ENCODE data around the gene TAC3.

GRCh38 chr12:57027011-57027804 lies 10.9 kb upstream of the TAC3 start:
- TF ChIP-seq POLR2A (IDR thresholded peaks at IDR 0.05) (no peak), EP300 (IDR thresholded peaks at IDR 0.05) (no peak)
- TF ChIP-seq, protein P1, sequence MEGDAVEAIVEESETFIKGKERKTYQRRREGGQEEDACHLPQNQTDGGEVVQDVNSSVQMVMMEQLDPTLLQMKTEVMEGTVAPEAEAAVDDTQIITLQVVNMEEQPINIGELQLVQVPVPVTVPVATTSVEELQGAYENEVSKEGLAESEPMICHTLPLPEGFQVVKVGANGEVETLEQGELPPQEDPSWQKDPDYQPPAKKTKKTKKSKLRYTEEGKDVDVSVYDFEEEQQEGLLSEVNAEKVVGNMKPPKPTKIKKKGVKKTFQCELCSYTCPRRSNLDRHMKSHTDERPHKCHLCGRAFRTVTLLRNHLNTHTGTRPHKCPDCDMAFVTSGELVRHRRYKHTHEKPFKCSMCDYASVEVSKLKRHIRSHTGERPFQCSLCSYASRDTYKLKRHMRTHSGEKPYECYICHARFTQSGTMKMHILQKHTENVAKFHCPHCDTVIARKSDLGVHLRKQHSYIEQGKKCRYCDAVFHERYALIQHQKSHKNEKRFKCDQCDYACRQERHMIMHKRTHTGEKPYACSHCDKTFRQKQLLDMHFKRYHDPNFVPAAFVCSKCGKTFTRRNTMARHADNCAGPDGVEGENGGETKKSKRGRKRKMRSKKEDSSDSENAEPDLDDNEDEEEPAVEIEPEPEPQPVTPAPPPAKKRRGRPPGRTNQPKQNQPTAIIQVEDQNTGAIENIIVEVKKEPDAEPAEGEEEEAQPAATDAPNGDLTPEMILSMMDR (IDR thresholded peaks at IDR 0.05) = no peak

All from ovary (tissue), 3 donors.